ENCODE data around the gene RBX1.

Gene RBX1

DNA sequence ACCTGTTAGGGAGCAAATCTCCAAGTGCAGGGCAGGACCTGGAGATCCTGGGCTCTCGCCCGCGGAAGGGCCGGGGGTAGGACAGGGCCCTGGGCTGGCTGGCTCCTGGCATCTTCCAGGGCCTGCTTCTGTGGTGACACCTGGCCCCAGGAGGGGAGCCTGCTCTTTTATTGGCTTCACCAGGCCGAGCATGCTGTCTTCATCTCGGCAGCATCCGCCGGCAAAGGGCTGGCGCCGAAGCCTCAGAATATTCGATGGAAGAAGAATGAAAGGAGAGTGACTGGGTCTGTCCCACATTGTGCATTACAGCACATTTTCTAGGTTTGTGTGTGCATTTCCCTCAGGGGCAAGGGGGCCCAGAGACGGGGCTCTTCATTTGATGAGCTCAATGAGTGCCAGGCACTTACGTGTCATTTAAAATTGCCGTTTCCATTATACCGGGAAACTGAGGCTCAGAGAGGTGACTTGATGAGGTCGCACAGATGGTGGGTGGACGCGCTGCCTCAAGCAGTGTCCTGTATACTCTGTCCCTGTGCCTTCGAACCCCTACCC, 70.0 kb downstream of the RBX1 start:
- intact Hi-C loops (cut with DNase I): no loop called here
- peak in 1 of 10 donors; percentile 81 for DNase-seq

DNA sequence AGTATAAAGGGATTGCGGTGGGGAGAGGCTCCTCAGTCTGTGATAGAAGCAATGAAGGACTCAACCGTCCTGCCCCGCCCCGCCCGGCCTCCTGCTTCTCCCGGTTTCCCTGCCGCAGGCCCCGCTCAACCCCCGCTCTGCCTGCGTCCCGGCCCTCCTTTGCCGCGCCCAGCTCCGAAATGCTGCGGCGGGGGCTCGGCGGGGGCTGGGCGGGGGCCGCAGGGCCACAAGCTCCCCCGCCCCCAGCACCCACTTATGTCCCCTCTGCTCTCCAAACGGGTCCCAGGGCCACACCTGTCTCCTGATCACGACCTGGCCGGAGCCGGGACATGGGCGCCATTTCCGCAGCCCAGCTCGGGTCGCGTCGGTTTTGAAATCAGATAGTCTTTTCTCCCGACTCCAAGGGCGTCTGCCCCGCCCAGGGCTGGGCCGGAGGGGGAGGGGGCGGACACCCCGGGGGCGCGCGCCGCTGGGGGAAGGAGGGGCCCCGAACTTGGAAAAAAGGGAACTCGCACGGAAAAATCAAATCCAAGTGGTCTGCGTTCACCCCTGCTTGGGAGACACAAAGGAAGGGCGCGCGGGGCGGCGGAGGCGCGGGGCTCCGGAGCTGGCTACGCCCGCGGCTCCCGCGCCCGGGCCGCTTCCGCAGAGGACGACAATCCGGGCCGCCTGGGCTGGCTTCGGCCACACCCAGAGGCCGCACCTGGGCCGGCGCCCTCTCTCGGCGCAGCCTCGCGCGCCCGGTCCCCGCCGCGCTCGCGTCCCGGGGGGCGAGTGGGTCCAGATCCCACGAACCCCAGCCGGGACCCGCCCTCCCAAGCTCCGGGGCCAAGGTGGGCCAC, 70.7 kb downstream of the RBX1 start:
- peak in 9 of 10 donors; percentile 21 to 89 (median 36) for DNase-seq
- intact Hi-C loops (cut with DNase I): loop anchor here (2.0 kb wide), 1 partner anchor 69 kb away; no protein-coding TSS in a partner anchor

DNA sequence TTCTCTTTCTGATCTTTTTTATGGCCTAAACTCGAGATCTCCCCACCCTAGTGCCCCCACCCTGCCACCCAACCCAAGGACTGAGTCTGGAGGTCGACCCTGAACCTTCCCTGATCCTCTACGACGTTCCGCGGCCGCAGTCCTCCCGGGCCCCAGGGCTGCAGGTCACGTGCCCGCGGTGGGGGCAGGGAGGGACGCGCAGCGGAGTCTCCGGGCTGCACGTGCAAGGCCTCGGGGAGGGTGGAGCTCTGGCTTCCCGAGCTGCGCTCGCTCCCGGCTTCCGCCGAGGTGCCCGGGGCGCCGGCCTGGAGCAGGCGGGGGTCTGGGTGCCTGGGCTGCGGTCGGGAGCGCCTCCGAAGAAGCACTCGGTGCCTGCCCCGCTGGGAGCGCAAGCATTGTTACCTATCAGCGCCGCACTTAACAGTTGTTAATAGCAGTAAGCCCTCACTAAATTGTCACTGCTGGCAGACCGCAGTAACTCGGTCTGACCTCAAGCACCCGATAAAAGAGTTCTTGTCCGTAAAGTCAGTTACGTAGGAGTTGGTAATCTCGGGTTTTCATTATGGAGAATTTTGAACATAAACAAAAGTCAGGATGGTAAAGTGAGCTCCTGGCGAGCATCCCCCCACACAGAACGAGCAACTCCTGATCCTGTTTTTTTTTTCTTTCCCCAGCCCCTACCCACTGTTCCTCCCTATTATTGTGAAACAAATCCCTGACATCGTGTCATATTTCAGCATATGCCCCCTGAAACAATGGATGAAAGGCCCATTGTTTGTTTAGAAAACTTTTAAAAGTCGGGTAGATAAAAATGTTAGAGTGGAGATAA, 71.5 kb downstream of the RBX1 start:
- intact Hi-C loops (cut with DNase I): loop anchor here (2.0 kb wide), 1 partner anchor 68 kb away; no protein-coding TSS in a partner anchor
- peak; percentile 60 to 96 (median 75) for DNase-seq

All from posterior cingulate gyrus (tissue), 11 donors.